Right ventricle myocardium inferior (tissue), 1 donor: Measurements from ENCODE around the gene LPCAT4. TPM values are rescaled to one million over a fixed set of nuclear protein-coding genes. Genes with fewer than 3 reads are reported as not detected.
"Not testable (repeated sequence)": the region's sequence is repeated elsewhere in the genome, so short reads cannot be mapped to it uniquely, and the experiment has no call there.

Source experiments
- ATAC-seq: fragments of 200-7000 bp; cut with Tn5 transposase; one replicate; pipeline ENCODE4 v1.9.1; 2020; ENCODE audit warnings: mild to moderate bottlenecking, moderate library complexity
- DNase-seq: peaks from one replicate; pipeline ENCODE4 v3.0.0; 2021; ENCODE audit errors: missing footprints
- intact Hi-C: fragments of 100-400 bp; cut with DNase I; formaldehyde crosslinking; loops from one replicate; pipeline ENCODE4 v1.11.0; 2022
- total RNA-seq: library from RNA; stranded (reverse); fragmentation: NEBNext Ultra II Directional; extraction: Animal tissue kit (Norgen Biotek cat#: 25700); gene quantifications from one replicate; pipeline ENCODE4 v1.2.1, GENCODE V29; 2021
- donor health status: DM: no; HTN: yes; CAD: no; lungs with severe emphysema.

The LPCAT4 gene
- total RNA-seq, 1 donor from 2014 or later, result 89.2 TPM

DNA sequence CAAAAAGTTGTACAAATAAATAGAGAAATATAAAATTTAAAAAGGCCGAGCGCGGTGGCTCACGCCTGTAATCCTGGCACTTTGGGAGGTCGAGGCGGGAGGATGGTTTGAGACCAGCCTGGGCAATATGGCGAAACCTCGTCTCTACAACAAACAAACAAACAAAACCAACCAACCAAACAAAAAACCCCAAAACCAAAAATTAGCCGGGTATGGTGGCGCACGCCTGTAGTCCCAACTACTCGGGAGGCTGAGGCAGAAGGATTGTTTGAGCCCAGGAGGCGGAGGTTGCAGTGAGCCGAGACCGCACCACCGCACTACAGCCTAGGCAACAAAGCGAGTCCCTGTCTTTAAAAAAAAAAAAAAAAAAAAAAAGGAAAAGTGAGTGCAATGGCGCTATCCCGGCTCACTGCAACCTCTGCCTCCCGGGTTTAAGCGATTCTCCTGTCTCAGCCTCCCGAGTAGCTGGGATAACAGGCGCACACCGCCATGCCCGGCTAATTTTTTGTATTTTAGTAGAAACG, 24.7 kb downstream of the LPCAT4 start:
- not testable (repeated sequence) for DNase-seq, ATAC-seq
- intact Hi-C loops, result loop anchor here (2.0 kb wide), 1 partner anchor 101 kb away; no protein-coding TSS in a partner anchor

DNA sequence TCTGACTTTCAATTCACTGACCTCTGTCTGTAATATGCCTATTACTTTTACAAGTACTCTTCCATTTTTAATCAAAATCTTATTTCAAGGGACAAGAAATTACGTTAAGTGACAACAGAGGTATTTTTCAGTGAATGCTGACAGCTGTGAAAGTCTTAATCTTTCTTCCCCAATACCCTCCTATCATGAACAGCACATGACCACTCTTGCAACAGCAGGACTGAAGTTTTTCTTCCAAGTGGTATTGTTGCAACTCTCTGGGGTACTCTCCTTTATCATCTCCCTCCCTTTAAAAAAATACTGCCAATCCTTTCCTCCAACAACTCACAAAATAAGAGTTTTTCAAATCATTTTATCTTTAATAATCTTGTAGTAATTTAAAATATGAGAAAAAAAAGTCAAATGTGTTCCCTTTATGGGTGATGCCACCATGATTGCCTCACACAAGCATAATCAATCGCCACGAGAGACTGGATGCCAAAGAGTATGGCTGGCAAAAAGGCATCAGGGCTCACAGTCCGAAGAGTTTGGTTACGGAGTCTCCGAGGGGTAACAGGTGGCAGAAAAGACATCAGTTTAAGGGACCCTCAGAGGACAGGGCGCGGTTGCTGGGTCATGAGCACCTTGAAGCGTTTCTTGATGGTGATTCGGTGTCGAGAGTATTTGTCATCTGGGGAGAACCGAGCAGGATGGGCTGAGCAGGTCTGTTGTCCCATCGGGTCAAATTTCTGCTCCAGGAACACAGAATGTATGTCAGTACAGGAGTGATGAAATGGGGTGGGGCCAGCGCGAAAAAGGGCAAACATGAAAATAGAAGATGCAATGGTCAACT, 25.4 kb downstream of the LPCAT4 start:
- intact Hi-C loops, result loop anchor here (2.0 kb wide), 1 partner anchor 101 kb away; no protein-coding TSS in a partner anchor
- DNase-seq, result no peak
- no peak for ATAC-seq

DNA sequence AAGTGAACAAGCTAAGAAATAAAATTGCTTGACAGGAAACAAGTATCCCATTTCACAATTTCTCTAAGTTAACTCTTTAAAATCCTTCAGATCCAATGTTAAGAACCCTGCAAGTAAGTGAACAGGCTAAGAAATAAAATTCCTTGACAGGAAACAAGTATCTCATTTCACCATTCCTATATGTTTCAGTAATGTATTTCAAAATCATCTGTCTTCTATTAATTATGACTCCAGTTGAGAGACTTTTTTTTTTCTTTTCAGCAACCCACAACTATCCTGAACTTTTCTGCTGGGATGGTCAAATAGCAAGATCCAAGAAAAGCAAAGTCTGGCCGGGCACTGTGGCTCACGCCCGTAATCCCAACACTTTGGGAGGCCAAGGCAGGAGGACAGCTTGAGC, 27.1 kb downstream of the LPCAT4 start:
- DNase-seq, result no peak
- no peak for ATAC-seq
- intact Hi-C loops, result loop anchor here (5.0 to 10.0 kb wide), 2 partner anchors 83 to 115 kb away; partner anchors contain the start of gene EMC4

DNA sequence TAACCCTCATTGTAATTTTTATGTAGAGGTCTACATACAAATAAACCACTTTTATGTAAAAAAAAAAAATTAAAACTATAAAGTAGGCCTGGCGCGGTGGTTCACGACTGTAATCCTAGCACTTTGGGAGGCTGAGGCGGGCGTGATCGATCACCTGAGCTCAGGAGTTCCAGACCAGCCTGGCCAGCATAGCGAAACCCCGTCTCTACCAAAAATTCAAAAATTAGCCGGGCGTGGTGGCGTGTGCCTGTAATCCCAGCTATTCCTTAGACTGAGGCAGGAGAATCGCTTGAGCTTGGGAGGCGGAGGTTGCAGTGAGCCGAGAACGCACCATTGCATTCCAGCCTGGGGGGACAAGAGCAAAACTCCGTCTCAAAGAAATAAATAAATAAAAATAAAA, 28.6 kb downstream of the LPCAT4 start:
- no peak for ATAC-seq
- intact Hi-C loops, result loop anchor here (5.0 to 10.0 kb wide), 2 partner anchors 81 to 114 kb away; partner anchors contain the start of gene EMC4

DNA sequence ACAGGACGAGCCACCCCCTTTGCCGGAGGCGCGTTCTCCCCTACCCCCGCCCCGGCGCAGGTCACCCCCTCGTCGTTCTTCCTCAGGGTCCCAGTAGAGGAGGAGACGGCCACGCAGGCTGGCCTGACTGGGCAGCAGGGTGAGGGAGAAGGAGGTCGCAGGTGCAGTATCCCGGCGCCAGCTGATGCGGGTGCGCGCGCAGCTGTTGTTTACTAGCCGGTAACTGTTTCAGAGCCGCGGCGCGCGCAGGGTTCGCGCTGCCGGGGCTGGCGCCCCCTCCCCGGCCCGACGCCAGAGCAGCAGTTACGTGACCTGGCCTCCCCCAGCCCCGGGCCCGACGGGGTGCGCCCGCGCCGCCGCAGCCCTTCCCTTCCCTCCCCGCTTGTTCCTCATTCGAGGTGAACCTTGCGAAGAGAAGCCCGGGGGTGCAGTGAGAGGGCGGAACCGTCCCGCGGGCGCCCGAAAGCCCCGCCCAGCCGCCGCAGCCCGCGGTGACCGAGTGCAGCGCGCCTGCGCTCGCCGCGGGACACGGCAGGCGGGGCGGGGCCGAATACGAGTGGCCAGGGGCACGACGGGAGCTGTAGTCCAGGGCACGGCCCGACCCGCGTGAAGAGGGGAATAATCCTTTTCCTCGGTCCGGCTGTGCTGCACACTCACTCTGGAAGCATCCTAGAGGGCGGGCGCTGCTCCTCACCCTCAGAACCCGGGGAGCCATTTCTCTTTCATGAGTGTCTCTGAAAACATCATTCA, 29.3 kb downstream of the LPCAT4 start, which contains the start of gene SLC12A6:
TSS of gene SLC12A6 (minus strand) at position 225 of the 750 bp plus-strand sequence. CDS start 1,101 bp downstream, outside the sequence.
- peak; percentile 96 for DNase-seq
- intact Hi-C loops, result loop anchor here (5.0 to 10.0 kb wide), 2 partner anchors 80 to 113 kb away; partner anchors contain the start of gene EMC4
- peak; percentile 98 for ATAC-seq

More for the DNA sequence above, 28.6 kb downstream of the LPCAT4 start:
- no peak for DNase-seq

DNA sequence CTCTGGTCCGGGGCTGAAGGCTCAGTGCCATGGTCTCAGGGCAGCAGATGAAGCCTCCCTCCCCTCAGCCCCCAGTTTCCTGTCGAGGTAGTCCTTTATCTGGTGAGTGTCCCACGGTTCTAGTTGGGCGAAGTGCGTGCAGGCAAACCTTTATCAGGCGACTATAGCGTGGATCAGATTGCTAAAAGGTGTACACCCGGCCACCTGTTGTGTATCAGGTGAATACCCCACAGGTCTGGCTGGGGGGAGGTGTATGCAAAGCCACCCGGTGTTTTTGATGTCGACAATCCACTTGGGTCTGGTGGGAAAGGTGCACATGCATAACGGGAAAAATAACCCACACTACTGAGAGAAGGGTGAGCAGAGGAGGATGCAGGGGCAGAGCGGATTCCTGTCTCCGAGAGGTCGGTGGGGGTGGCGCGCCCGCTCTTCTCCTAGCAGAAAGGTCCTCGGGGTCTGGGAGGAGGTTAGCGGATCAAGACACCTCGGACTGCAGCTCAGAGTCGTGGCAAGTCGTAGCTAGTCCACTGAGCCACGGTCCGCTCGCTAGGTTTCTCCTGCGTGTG, 29.9 kb downstream of the LPCAT4 start:
- intact Hi-C loops, result loop anchor here (5.0 to 10.0 kb wide), 2 partner anchors 80 to 112 kb away; partner anchors contain the start of gene EMC4
- ATAC-seq, result peak; percentile 12
- peak; percentile 73 for DNase-seq

DNA sequence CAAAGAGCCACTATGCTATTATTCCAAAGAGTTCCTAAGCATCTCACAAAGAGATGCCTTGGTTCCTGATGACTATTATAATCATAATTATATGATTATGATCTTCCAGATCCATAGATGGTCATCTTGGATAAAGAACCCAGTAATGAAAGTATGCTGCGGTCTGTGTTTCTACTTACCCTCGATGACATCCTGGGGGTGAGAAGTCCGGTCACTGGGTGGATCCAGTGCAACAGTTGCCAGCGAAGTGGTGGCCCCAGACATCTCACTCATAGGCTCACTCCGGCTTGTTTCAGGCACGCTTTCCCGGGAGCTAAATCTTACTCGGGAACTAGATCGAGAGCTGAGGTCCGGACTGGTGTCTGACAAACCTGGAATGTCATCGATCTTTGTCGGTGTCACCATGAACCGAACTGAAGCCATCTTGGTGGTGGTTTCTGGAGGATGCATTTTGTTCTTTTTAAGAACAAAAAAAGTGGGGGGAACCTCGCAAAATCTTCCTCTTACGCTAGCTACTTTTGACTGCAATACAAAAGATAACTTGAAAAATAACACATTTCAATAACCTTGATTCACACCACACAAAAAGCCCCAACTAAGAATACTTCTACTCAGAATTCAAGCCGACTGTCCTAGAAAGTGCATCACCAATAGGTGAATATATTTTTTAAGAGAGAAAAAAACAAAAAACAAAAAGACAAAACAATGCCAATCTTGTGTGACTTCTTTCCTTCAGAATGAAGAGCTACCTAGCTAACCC, 30.6 kb downstream of the LPCAT4 start:
- no peak for ATAC-seq
- DNase-seq, result no peak
- intact Hi-C loops, result loop anchor here (5.0 to 10.0 kb wide), 2 partner anchors 79 to 112 kb away; partner anchors contain the start of gene EMC4

DNA sequence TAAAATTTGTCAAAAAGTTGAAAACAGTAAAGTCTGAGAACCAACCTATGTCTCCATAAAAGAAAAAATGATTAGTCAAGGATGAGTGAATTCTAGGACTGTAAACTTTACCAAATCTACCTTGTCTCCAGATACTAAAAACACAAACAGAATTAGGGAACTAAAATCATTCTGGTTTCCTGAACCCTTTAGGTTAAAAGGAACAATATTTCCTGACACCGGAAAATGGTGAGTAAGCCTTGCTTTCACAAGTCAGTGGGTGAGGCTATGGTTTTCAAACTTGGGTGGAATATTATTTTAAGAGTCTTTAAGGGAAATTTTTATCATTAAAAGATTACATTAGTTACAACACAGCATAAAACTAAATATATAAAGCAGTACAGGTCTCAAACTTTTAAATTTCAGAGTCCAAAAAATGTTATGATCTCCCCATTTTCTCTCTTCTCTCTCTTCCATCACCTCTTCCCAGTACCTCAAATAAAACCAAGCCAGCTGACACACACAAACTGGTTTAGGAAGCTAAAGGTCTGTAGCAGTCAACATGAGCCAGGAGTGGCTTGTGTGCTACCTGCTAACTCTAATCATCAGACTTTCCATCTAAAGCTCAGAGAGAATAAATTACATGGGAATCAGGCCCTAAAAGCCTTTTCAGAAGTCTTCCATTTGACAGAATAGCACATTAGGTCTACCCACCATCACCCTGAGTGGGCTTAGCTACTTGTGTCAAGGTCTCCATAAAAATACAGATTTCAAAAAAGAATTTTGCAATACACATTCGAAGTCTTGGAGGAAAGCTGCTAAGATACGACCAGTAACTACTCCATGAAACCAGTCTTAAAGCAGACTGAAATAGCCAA, 31.6 kb downstream of the LPCAT4 start:
- intact Hi-C loops, result loop anchor here (5.0 to 10.0 kb wide), 2 partner anchors 78 to 111 kb away; partner anchors contain the start of gene EMC4
- no peak for ATAC-seq

DNA sequence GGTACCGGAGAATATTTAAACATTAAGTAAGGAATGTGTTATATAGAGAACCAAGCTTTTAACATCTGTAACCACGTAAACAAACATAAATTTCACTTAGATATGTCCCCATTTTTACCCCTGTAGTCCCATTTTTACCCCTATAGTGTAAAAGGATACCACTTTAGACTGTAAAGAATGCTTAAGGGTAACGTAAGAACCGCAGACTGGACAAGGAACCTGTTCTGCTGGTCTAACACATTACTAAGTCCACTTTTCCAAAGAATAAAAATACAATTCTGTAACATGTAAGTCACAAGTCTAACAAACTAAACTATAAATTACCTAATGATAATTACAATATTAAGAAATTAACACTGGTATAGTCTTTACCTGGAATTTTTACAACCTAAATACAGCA, 32.3 kb downstream of the LPCAT4 start:
- intact Hi-C loops, result loop anchor here (5.0 to 10.0 kb wide), 2 partner anchors 77 to 110 kb away; partner anchors contain the start of gene EMC4
- no peak for DNase-seq
- ATAC-seq, result no peak

More for the DNA sequence above, 31.6 kb downstream of the LPCAT4 start:
- no peak for DNase-seq

DNA sequence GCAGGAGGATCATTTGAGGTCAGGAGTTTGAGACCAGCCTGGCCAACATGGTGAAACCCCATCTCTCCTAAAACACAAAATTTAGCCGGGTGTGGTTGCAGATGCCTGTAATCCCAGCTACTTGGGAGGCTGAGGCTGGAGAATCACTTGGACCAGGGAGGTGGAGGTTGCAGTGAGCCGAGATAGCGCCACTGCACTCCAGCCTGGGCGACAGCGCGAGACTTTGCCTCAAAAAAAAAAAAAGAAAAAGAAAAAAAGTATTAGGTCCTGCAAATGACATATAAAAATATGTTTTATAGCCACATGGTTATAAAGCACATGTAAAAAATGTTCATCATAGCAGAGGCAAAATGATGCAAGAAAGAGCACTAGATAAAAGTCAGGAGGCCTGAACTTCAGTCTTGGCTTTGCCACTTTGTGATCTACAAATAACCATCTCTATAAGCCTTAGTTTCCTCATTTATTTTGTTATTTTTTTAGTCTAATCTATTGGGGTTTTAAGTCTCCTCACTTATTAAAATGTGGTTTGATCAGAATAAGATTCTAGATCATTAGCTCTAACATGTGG, 34.4 kb downstream of the LPCAT4 start:
- intact Hi-C loops, result loop anchor here (10.0 kb wide), 1 partner anchor 108 kb away; the partner anchor contains the start of gene EMC4
- no peak for DNase-seq
- no peak for ATAC-seq

DNA sequence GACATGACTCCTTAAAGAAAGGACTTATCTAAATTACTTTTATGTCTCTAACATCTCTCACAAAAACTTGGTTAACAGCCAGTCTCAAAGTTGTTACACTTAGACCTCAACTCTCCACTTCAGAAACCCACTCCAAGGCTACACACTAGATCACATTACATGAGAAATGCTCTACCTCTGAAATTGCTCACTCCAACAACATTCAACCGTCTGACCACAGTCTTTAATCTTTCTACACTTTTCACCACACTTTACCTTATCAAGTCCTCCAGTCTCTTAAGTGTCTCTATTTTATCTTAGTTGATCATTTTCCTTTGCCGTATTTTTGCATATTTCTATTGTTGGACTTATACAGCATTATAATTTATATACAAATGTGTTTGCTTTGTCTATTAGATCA, 35.2 kb downstream of the LPCAT4 start:
- DNase-seq (no peak), ATAC-seq (no peak)
- intact Hi-C loops, result loop anchor here (10.0 kb wide), 1 partner anchor 107 kb away; the partner anchor contains the start of gene EMC4

DNA sequence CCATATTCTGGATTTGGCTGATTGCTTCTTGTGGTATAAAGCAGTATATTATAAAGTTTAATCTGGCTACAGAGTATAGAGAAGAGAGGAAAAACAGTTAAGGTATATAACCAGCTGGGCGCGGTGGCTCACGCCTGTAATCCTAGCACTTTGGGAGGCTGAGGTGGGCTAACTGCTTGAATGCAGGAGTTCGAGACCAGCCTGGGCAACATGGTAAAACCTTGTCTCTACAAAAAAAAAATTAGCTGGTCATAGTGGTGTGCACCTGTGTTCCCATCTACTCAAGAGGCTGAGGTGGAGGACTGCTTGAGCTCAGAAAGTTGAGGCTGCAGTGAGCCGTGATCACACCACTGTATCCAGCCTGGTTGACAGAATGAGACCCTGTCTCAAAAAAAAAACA, 36.7 kb downstream of the LPCAT4 start:
- DNase-seq (no peak), ATAC-seq (no peak)
- intact Hi-C loops, result loop anchor here (10.0 kb wide), 1 partner anchor 105 kb away; the partner anchor contains the start of gene EMC4

DNA sequence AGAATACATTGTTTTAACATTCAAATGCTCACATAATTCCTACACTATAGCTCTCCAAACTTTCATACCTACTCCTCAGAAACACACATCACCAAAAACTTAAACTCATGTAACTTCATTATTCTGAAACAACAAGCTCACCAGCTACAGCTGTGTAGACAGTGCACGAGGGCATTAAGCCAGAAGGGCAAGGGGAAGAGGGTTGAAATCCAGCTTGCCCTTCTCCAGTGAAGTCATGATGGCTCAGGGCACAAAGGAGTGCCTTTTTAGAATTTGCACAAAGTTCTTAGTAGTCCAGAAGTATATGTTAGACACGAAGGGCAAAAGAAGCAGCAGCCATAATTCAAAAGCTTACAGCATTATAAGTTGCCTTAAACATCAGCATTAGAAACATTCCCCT, 38.0 kb downstream of the LPCAT4 start:
- no peak for DNase-seq
- intact Hi-C loops, result no loop called here
- no peak for ATAC-seq

DNA sequence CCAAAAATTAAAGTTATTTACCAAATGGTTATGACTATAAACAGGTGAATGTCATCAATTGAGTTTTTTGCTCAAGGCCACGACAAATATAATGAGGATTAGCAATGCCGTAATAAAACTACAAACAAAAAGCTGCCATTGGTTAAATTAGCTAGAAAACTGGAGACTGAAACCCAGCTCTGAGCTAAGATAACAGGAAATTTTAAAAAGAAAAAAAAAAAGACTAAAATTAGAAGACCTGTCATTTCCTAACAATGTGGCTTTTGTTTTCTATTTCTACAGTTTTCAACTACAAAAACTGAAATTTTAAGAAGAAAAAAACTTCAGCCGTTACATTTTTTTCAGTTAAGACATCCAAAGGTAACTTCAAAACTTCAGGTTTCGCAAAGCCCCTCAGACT, 39.1 kb downstream of the LPCAT4 start:
- ATAC-seq (no peak), DNase-seq (no peak)
- intact Hi-C loops, result no loop called here

DNA sequence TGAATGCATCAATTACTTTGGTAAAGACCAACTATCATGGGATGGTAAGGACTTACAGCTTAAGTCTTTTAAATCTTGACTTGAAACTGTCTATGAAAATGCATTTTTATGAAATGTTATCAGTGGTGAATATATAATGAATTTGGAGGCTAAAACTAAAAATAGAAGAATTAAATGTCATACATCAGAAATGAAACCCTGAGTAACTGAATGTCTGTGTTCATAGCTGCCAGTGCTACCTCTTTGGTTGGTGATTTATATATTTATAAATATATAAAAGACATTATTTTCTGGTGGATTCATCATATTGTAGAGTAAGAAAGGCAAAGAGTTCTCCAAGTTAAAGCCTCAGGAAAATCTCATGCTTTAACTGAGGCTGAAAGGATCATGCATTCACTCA, 41.6 kb downstream of the LPCAT4 start:
- intact Hi-C loops, result no loop called here
- no peak for DNase-seq
- ATAC-seq, result no peak

DNA sequence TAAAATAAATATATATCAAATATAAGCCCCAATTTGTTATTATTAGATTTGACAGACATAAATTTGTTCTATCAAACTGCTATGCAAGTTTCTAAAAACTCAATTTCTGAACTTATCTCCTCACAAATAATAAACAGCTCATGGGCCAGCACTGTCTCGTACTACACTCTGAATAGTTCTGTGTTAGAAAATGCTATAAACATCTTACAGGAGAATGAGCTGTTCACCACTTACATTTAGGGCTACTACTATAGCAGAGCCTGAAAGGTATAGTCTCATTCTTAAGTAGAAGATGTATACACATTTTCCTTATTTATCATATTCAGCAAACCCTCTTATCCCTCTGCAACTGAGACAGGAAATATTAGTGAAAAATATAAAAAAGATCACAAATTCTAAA, 42.1 kb downstream of the LPCAT4 start:
- ATAC-seq (no peak), DNase-seq (no peak)
- intact Hi-C loops, result no loop called here
